Astrocyte of the spinal cord (primary cell): ENCODE measurements around the gene SOX12.

Source experiments
- DNase-seq: peaks from one replicate; pipeline ENCODE4 v3.0.0; 2011; ENCODE audit warnings: low read depth, low spot score
- H3K4me3 ChIP-seq: 2 replicates; pipeline ENCODE4 v1.5.1; 2011; ENCODE audit warnings: low read depth, mild to moderate bottlenecking, low read length, moderate library complexity
- CTCF ChIP-seq: IDR thresholded peaks from 2 replicates; pipeline ENCODE4 v1.5.1; 2012; ENCODE audit warnings: low read depth, mild to moderate bottlenecking, low read length, inconsistent platforms
- in situ Hi-C: cut with HindIII; loops from 2 replicates; pipeline ENCODE4 v1.10.0; 2017; ENCODE audit warnings: low sequenced_read_pairs

The SOX12 gene

GRCh38 chr20:325045-325888 is at the start of gene SOX12:
SOX12 (plus strand) TSS chr20:325552; CDS start chr20:325925, 373 bp downstream.
- DNase-seq = peak; percentile 94
- in situ Hi-C loops = no loop called here
- peak within 1 kb of the TSS; percentile 82 for H3K4me3 ChIP-seq
- no peak for TF ChIP-seq CTCF

DNA sequence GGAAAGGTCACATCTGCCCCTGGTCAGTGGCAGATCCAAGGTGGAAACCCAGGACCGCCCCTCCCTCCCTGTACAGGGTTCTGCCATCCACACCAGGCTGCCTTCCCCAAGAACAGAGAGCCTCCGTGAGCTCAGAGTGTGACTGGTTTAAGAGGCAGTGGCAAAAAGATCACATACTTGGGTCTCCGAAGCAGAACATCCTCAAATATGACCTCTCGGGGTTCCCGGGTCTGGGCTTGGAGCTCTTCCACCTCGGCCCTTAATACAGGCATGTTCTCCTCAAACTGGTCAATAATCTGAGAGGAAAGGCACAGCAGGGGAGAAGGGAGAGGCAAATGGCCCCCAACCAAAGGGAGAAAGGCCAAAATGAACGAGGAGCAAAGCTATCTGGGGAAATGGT is 49.6 kb upstream of the SOX12 start:
- no peak for DNase-seq
- no peak for TF ChIP-seq CTCF
- H3K4me3 ChIP-seq = no peak overlapping the region
- in situ Hi-C loops = no loop called here

GRCh38 chr20:276620-277495 is 48.5 kb upstream of the SOX12 start:
- no peak for TF ChIP-seq CTCF
- H3K4me3 ChIP-seq = no peak overlapping the region
- in situ Hi-C loops = no loop called here
- no peak for DNase-seq

DNA sequence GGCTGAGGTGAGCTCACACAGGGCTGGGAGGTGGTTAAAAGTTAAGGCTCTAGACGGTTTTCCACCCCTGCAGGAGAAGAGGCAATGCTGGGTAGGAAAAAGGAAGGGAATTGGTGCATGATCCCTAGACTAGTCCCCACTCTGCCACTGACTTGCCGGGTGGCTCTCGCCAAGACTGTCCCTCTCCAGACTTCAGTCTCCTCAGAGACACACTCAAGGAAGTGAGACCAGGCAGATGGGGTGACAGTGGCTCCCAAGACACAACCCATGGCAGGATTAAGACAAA is 47.9 kb upstream of the SOX12 start:
- TF ChIP-seq CTCF = no peak
- no peak for DNase-seq
- in situ Hi-C loops = no loop called here
- no peak overlapping the region for H3K4me3 ChIP-seq

- in situ Hi-C loops = no loop called here
- TF ChIP-seq CTCF = no peak
- DNase-seq = no peak
- H3K4me3 ChIP-seq = no peak overlapping the region
These were observed 47.2 kb upstream of the SOX12 start for GRCh38 chr20:278181-278580.

GRCh38 chr20:278607-279571 is 46.5 kb upstream of the SOX12 start:
- no peak overlapping the region for H3K4me3 ChIP-seq
- no peak for DNase-seq
- in situ Hi-C loops = no loop called here
- no peak for TF ChIP-seq CTCF
